Skin epidermis (tissue), 12 donors: ENCODE results near the gene OTOGL.
"Not testable (repeated sequence)": the region's sequence is repeated elsewhere in the genome, so short reads cannot be mapped to it uniquely, and the experiment has no call there.

Source experiments
- H3K27ac ChIP-seq, 21 experiments: fragments of 200-600 bp; sonication (generic) in 11 of 21; one replicate each; pipeline ENCODE4 v1.5.0; 2020; ENCODE audit warnings: mild to moderate bottlenecking in 3 of 21, inconsistent platforms in 2 of 21, moderate library complexity in 2 of 21
- H3K4me3 ChIP-seq, 7 experiments: fragments of 200-600 bp; sonication (generic) in 2 of 7; one replicate each; pipeline ENCODE4 v1.5.0; 2020; ENCODE audit warnings: inconsistent platforms in 2 of 7, mild to moderate bottlenecking in 2 of 7, moderate library complexity in 1 of 7

Gene OTOGL

GRCh38 chr12:80121661-80122060 lies 22.3 kb downstream of the OTOGL start:
- no peak overlapping the region for H3K27ac ChIP-seq

GRCh38 chr12:80129895-80130530 lies 30.7 kb downstream of the OTOGL start:
- Histone ChIP-seq H3K4me3 (no peak overlapping the region), H3K27ac (peak overlapping the region in 2 of 21 experiments; percentile 3 to 38)

More at GRCh38 chr12:80121661-80122060, 22.3 kb downstream of the OTOGL start:
- H3K4me3 ChIP-seq, result no peak overlapping the region

- Histone ChIP-seq H3K4me3 (no peak overlapping the region), H3K27ac (no peak overlapping the region)
Observed at GRCh38 chr12:80135624-80136023, 36.3 kb downstream of the OTOGL start.

- H3K4me3 ChIP-seq, result no peak overlapping the region
Observed at GRCh38 chr12:80140005-80140404, 40.7 kb downstream of the OTOGL start.

GRCh38 chr12:80142640-80143039 lies 43.3 kb downstream of the OTOGL start:
- no peak overlapping the region for H3K27ac ChIP-seq
- H3K4me3 ChIP-seq, result no peak overlapping the region

More at GRCh38 chr12:80140005-80140404, 40.7 kb downstream of the OTOGL start:
- H3K27ac ChIP-seq, result no peak overlapping the region

GRCh38 chr12:80143537-80143936 lies 44.2 kb downstream of the OTOGL start:
- Histone ChIP-seq H3K27ac (no peak overlapping the region), H3K4me3 (no peak overlapping the region)

GRCh38 chr12:80149547-80150313 lies 50.4 kb downstream of the OTOGL start:
- H3K4me3 ChIP-seq, result peak overlapping the region in 1 of 7 experiments; percentile 11
- H3K27ac ChIP-seq, result not testable (repeated sequence)

- no peak overlapping the region for H3K27ac ChIP-seq
- H3K4me3 ChIP-seq, result no peak overlapping the region
Observed at GRCh38 chr12:80151131-80151530, 51.8 kb downstream of the OTOGL start.

- Histone ChIP-seq H3K27ac (no peak overlapping the region), H3K4me3 (no peak overlapping the region)
Observed at GRCh38 chr12:80154261-80154660, 54.9 kb downstream of the OTOGL start.

GRCh38 chr12:80156306-80156705 lies 57.0 kb downstream of the OTOGL start:
- Histone ChIP-seq H3K4me3 (no peak overlapping the region), H3K27ac (no peak overlapping the region)

- Histone ChIP-seq H3K4me3 (no peak overlapping the region), H3K27ac (no peak overlapping the region)
Observed at GRCh38 chr12:80157645-80158044, 58.3 kb downstream of the OTOGL start.

- Histone ChIP-seq H3K4me3 (no peak overlapping the region), H3K27ac (no peak overlapping the region)
Observed at GRCh38 chr12:80161612-80162011, 62.3 kb downstream of the OTOGL start.

GRCh38 chr12:80162177-80162576 lies 62.8 kb downstream of the OTOGL start:
- Histone ChIP-seq H3K27ac (peak overlapping the region in 2 of 21 experiments; percentile 29 to 37), H3K4me3 (no peak overlapping the region)

GRCh38 chr12:80165746-80166145 lies 66.4 kb downstream of the OTOGL start:
- no peak overlapping the region for H3K4me3 ChIP-seq
- no peak overlapping the region for H3K27ac ChIP-seq

- Histone ChIP-seq H3K27ac (no peak overlapping the region), H3K4me3 (no peak overlapping the region)
Observed at GRCh38 chr12:80166751-80167150, 67.4 kb downstream of the OTOGL start.

GRCh38 chr12:80168936-80169335 lies 69.6 kb downstream of the OTOGL start:
- H3K27ac ChIP-seq, result no peak overlapping the region
- H3K4me3 ChIP-seq, result no peak overlapping the region

GRCh38 chr12:80170915-80171314 lies 71.6 kb downstream of the OTOGL start:
- H3K27ac ChIP-seq, result no peak overlapping the region
- H3K4me3 ChIP-seq, result no peak overlapping the region

GRCh38 chr12:80173083-80173864 lies 73.9 kb downstream of the OTOGL start:
- H3K27ac ChIP-seq, result no peak overlapping the region
- no peak overlapping the region for H3K4me3 ChIP-seq

GRCh38 chr12:80175307-80175930 lies 76.1 kb downstream of the OTOGL start:
- Histone ChIP-seq H3K4me3 (no peak overlapping the region), H3K27ac (no peak overlapping the region)

GRCh38 chr12:80176706-80177105 lies 77.4 kb downstream of the OTOGL start:
- Histone ChIP-seq H3K27ac (no peak overlapping the region), H3K4me3 (no peak overlapping the region)
